Measurements from ENCODE around the gene CLEC5A.
"Not testable (repeated sequence)": the region's sequence is repeated elsewhere in the genome, so short reads cannot be mapped to it uniquely, and the experiment has no call there.

Gene CLEC5A

GRCh38 chr7:141946796-141947195 lies at the start of gene CLEC5A:
Gene CLEC5A, minus strand, starts transcription at chr7:141946974. Its CDS starts 682 bp downstream, at chr7:141946292.
- DNase-seq = no peak

GRCh38 chr7:141993354-141993753 lies 46.6 kb upstream of the CLEC5A start:
- DNase-seq = no peak

- DNase-seq = no peak
These were observed 45.9 kb upstream of the CLEC5A start for GRCh38 chr7:141992688-141993087.

- DNase-seq = no peak
These were observed 45.4 kb upstream of the CLEC5A start for GRCh38 chr7:141992156-141992555.

- no peak for DNase-seq
These were observed 44.4 kb upstream of the CLEC5A start for GRCh38 chr7:141991140-141991539.

GRCh38 chr7:141990011-141990725 lies 43.4 kb upstream of the CLEC5A start:
- DNase-seq = no peak

- DNase-seq = not testable (repeated sequence)
These were observed 41.0 kb upstream of the CLEC5A start for GRCh38 chr7:141987803-141988202.

- DNase-seq = no peak
These were observed 40.1 kb upstream of the CLEC5A start for GRCh38 chr7:141986923-141987322.

- DNase-seq = not testable (repeated sequence)
These were observed 39.2 kb upstream of the CLEC5A start for GRCh38 chr7:141985926-141986325.

- no peak for DNase-seq
These were observed 32.8 kb upstream of the CLEC5A start for GRCh38 chr7:141979568-141979967.

- DNase-seq = no peak
These were observed 31.6 kb upstream of the CLEC5A start for GRCh38 chr7:141978351-141978750.

- DNase-seq = no peak
These were observed 29.9 kb upstream of the CLEC5A start for GRCh38 chr7:141976524-141977245.

- DNase-seq = peak; percentile 69
These were observed 29.2 kb upstream of the CLEC5A start for GRCh38 chr7:141975806-141976523.

- no peak for DNase-seq
These were observed 28.1 kb upstream of the CLEC5A start for GRCh38 chr7:141974831-141975230.

GRCh38 chr7:141973673-141974072 lies 26.9 kb upstream of the CLEC5A start, which contains the start of gene TAS2R38:
Gene TAS2R38, minus strand, starts transcription at chr7:141973773. Its CDS starts 84 bp downstream, at chr7:141973689.
- no peak for DNase-seq

- DNase-seq = no peak
These were observed 14.1 kb upstream of the CLEC5A start for GRCh38 chr7:141960687-141961422.

GRCh38 chr7:141956084-141956483 lies 9.3 kb upstream of the CLEC5A start:
- DNase-seq = no peak

- DNase-seq = no peak
These were observed 7.6 kb upstream of the CLEC5A start for GRCh38 chr7:141954334-141954733.

- no peak for DNase-seq
These were observed 5.7 kb upstream of the CLEC5A start for GRCh38 chr7:141952461-141952860.

- no peak for DNase-seq
These were observed 4.0 kb upstream of the CLEC5A start for GRCh38 chr7:141950806-141951205.

- DNase-seq = no peak
These were observed 3.1 kb upstream of the CLEC5A start for GRCh38 chr7:141949911-141950310.

- DNase-seq = no peak
These were observed 2.7 kb upstream of the CLEC5A start for GRCh38 chr7:141949451-141949850.

- no peak for DNase-seq
These were observed 2.2 kb upstream of the CLEC5A start for GRCh38 chr7:141949021-141949420.
